Effector memory CD4-positive, alpha-beta T cell (primary cell): Measurements from ENCODE around the gene ANKMY1.

ENCODE experiments used
- DNase-seq, 3 donors: peaks; one replicate each; pipeline ENCODE4 v3.0.0-alpha.2; 2020
- H3K27ac ChIP-seq: 2 replicates; pipeline ENCODE4 v1.7.0; 2013; ENCODE audit warnings: mild to moderate bottlenecking, low read length, moderate library complexity; ENCODE audit not compliant: insufficient read depth, poor library complexity, severe bottlenecking
- H3K27me3 ChIP-seq: replicated peaks from 2 replicates; pipeline ENCODE4 v1.7.0; 2013; ENCODE audit warnings: mild to moderate bottlenecking, low read length; ENCODE audit not compliant: insufficient read depth, control insufficient read depth, poor library complexity, severe bottlenecking
- H3K36me3 ChIP-seq: 2 replicates; pipeline ENCODE4 v1.7.0; 2013; ENCODE audit warnings: mild to moderate bottlenecking, low read length, moderate library complexity; ENCODE audit not compliant: control insufficient read depth, insufficient read depth
- H3K4me1 ChIP-seq: 2 replicates; pipeline ENCODE4 v1.7.0; 2013; ENCODE audit warnings: low read length, mild to moderate bottlenecking; ENCODE audit not compliant: control insufficient read depth, insufficient read depth, poor library complexity, severe bottlenecking
- H3K4me3 ChIP-seq: 2 replicates; pipeline ENCODE4 v1.7.0; 2013; ENCODE audit warnings: low read length, low read depth, mild to moderate bottlenecking; ENCODE audit not compliant: insufficient read depth, poor library complexity, severe bottlenecking
- H3K9me3 ChIP-seq: 2 replicates; pipeline ENCODE4 v1.7.0; 2013; ENCODE audit warnings: mild to moderate bottlenecking, low read length, moderate library complexity; ENCODE audit not compliant: control insufficient read depth

The ANKMY1 gene

GRCh38 chr2:240472078-240472790, 85.6 kb downstream of the ANKMY1 start:
- Histone ChIP-seq H3K27ac (no peak overlapping the region), H3K36me3 (no peaks in the 10 kb centered on the region), H3K9me3 (peaks cover 5% of the 10 kb centered on the region), H3K27me3 (no peaks in the 10 kb centered on the region), H3K4me3 (no peak overlapping the region), H3K4me1 (no peaks in the 10 kb centered on the region)
- no peak for DNase-seq

DNA sequence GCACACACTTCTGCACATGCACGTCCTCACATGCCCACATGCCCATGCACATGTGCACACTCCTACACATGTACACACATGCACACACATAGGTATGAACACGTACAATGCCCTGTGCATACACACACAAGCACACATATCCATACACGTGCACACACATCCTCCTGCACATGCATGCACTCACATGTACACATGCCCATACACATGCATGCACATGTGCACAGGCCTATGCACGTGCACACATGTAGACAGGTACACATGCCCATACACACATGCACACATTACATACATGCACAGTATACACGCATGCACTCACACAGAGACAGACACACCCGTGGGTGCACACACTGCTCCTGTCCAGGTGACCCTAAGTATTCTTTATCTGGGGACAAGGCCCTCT, 88.0 kb downstream of the ANKMY1 start:
- Histone ChIP-seq H3K9me3 (no peaks in the 10 kb centered on the region), H3K4me1 (no peaks in the 10 kb centered on the region), H3K4me3 (no peak overlapping the region), H3K36me3 (no peaks in the 10 kb centered on the region), H3K27ac (no peak overlapping the region), H3K27me3 (no peaks in the 10 kb centered on the region)
- no peak for DNase-seq

DNA sequence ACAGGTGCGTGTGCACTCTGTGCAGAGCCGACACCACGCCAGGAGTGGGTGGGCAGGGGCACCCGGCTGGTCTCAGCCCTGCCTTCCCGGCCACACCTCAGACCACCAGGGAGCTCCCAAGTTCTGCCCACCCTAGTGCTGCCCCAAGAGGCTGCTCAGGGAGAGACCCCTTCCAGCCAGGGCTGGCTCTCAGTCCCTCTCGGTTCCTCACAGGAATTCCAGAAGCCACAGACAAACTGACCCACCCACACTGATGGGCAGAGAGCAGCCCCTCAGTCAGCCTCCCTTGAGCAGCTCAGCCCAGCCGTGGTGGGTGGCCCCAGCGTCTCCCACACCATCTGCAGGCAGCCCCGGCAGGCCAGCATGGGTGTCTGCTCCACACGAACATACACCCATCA, 88.5 kb downstream of the ANKMY1 start:
- no peak for DNase-seq
- H3K36me3 ChIP-seq, result no peaks in the 10 kb centered on the region
- no peaks in the 10 kb centered on the region for H3K4me1 ChIP-seq
- H3K4me3 ChIP-seq, result no peak overlapping the region
- H3K9me3 ChIP-seq, result no peaks in the 10 kb centered on the region
- no peak overlapping the region for H3K27ac ChIP-seq
- H3K27me3 ChIP-seq, result no peaks in the 10 kb centered on the region

DNA sequence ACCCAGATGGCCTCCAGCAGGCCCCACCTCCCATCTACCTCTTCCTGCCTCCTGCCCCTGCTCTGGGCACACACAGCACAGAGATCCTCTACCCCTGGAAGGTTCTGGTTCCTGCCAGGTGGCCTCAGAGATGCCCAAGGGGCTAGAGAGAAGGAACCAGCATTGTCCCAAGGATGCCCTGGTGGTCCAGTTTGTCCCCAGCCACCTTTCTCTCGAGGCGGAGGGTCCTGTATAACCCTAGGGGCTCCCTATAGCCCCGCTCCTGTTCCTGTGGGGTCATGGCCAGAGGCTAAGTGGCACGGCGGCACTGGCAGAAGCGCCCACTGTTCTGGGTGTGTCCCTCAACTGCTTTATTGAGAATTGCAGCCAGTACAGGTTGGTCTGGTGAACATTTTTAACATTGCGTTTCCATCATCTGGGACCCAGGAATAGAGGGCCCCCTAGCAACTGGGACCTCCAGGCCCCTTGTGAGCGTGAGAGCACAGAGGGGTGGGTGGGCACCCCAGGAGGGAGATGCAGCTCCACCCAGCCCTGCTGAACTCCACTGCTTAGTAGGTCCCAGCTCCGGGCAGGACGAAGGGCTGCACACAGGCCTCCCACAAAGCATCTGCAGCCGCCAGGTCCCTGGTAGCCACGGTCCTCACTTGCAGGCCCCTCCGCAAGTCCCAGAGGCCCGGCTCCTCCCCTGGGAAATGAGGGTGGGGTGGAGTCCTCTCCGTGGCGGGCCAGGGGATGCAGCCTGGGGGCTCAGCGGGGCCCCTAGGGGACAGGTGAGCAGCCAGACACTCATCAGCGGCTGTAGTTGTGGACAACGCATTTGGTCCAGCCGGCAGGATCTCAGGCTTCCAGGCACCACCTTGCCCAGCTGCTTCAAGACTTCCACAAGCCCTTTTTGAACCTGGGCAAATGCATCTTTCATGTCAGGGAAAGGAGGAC, 89.2 kb downstream of the ANKMY1 start:
- Histone ChIP-seq H3K27me3 (no peaks in the 10 kb centered on the region), H3K36me3 (no peaks in the 10 kb centered on the region), H3K4me3 (no peak overlapping the region), H3K27ac (no peak overlapping the region), H3K4me1 (no peaks in the 10 kb centered on the region), H3K9me3 (no peaks in the 10 kb centered on the region)
- DNase-seq, result no peak

- Histone ChIP-seq H3K9me3 (no peaks in the 10 kb centered on the region), H3K27me3 (no peaks in the 10 kb centered on the region), H3K36me3 (no peaks in the 10 kb centered on the region), H3K4me3 (no peak overlapping the region), H3K27ac (no peak overlapping the region), H3K4me1 (no peaks in the 10 kb centered on the region)
- DNase-seq, result no peak
These were observed 90.0 kb downstream of the ANKMY1 start for GRCh38 chr2:240467659-240468302.

- Histone ChIP-seq H3K4me3 (no peak overlapping the region), H3K4me1 (no peaks in the 10 kb centered on the region), H3K27me3 (no peaks in the 10 kb centered on the region), H3K9me3 (no peaks in the 10 kb centered on the region), H3K27ac (no peak overlapping the region), H3K36me3 (no peaks in the 10 kb centered on the region)
- no peak for DNase-seq
These were observed 90.6 kb downstream of the ANKMY1 start for GRCh38 chr2:240467149-240467642.

GRCh38 chr2:240466579-240467148, 91.1 kb downstream of the ANKMY1 start:
- Histone ChIP-seq H3K4me1 (no peaks in the 10 kb centered on the region), H3K27ac (no peak overlapping the region), H3K36me3 (no peaks in the 10 kb centered on the region), H3K27me3 (no peaks in the 10 kb centered on the region), H3K9me3 (no peaks in the 10 kb centered on the region), H3K4me3 (no peak overlapping the region)
- DNase-seq, result no peak

DNA sequence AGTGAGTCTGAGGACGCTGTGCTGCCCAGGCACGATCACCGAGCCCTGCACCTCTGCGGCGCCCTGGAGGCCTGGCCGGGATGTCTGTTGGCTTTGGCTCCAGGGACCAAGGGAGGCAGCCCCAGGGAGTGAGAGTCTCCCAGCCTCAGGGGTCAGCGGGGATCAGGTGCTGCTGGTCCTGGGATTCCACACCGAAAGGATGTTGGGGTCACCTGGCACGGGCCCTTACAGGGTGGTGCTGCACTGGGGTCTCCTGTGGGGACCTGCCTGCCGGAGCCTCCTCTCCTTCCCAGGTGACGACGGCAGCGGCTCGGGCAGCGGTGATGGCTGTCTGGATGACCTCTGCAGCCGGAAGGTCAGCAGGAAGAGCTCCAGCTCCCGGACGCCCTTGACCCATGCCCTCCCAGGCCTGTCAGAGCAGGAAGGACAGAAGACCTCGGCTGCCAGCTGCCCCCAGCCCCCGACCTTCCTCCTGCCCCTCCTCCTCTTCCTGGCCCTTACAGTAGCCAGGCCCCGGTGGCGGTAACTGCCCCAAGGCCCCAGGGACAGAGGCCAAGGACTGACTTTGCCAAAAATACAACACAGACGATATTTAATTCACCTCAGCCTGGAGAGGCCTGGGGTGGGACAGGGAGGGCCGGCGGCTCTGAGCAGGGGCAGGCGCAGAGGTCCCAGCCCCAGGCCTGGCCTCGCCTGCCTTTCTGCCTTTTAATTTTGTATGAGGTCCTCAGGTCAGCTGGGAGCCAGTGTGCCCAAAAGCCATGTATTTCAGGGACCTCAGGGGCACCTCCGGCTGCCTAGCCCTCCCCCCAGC, 91.8 kb downstream of the ANKMY1 start:
- no peaks in the 10 kb centered on the region for H3K27me3 ChIP-seq
- no peaks in the 10 kb centered on the region for H3K4me1 ChIP-seq
- no peaks in the 10 kb centered on the region for H3K9me3 ChIP-seq
- no peaks in the 10 kb centered on the region for H3K36me3 ChIP-seq
- H3K4me3 ChIP-seq, result no peak overlapping the region
- DNase-seq, result no peak
- no peak overlapping the region for H3K27ac ChIP-seq

GRCh38 chr2:240465268-240465764, 92.5 kb downstream of the ANKMY1 start:
- H3K36me3 ChIP-seq, result no peaks in the 10 kb centered on the region
- H3K4me3 ChIP-seq, result no peak overlapping the region
- no peaks in the 10 kb centered on the region for H3K4me1 ChIP-seq
- H3K9me3 ChIP-seq, result no peaks in the 10 kb centered on the region
- DNase-seq, result no peak
- no peaks in the 10 kb centered on the region for H3K27me3 ChIP-seq
- no peak overlapping the region for H3K27ac ChIP-seq
